GM21367 (cell line): ENCODE measurements around the gene IGSF8.

Experiments
- ATAC-seq: cut with Tn5 transposase; IDR thresholded peaks from one replicate; pipeline ENCODE4 v1.9.1; 2021; ENCODE audit not compliant: unreplicated experiment

Gene IGSF8

GRCh38 chr1:160090760-160091159 lies 7.7 kb downstream of the IGSF8 start:
- ATAC-seq, result no peak

GRCh38 chr1:160089883-160090282 lies 8.5 kb downstream of the IGSF8 start:
- ATAC-seq, result no peak

- no peak for ATAC-seq
Measured at GRCh38 chr1:160087118-160087662, 11.2 kb downstream of the IGSF8 start.

GRCh38 chr1:160086456-160086892 lies 11.9 kb downstream of the IGSF8 start:
- no peak for ATAC-seq

GRCh38 chr1:160085686-160086455 lies 12.5 kb downstream of the IGSF8 start:
- ATAC-seq, result no peak

- no peak for ATAC-seq
Measured at GRCh38 chr1:160084771-160085321, 13.6 kb downstream of the IGSF8 start.

GRCh38 chr1:160083968-160084770 lies 14.2 kb downstream of the IGSF8 start:
- no peak for ATAC-seq

- ATAC-seq, result no peak
Measured at GRCh38 chr1:160082926-160083325, 15.5 kb downstream of the IGSF8 start.

- ATAC-seq, result no peak
Measured at GRCh38 chr1:160082487-160082886, 15.9 kb downstream of the IGSF8 start.

GRCh38 chr1:160081261-160081936 lies 17.0 kb downstream of the IGSF8 start, which contains the start of gene KCNJ9:
KCNJ9 (plus strand) TSS chr1:160081538; CDS start chr1:160084031, 2,493 bp downstream.
- ATAC-seq, result no peak

- no peak for ATAC-seq
Measured at GRCh38 chr1:160080381-160081100, 17.9 kb downstream of the IGSF8 start.

- ATAC-seq, result no peak
Measured at GRCh38 chr1:160079448-160079847, 19.0 kb downstream of the IGSF8 start.

GRCh38 chr1:160078512-160079195 lies 19.8 kb downstream of the IGSF8 start:
- ATAC-seq, result peak; percentile 78

- ATAC-seq, result no peak
Measured at GRCh38 chr1:160077486-160077885, 20.9 kb downstream of the IGSF8 start.

- ATAC-seq, result no peak
Measured at GRCh38 chr1:160076295-160076694, 22.1 kb downstream of the IGSF8 start.

GRCh38 chr1:160075836-160076235 lies 22.6 kb downstream of the IGSF8 start:
- ATAC-seq, result no peak

GRCh38 chr1:160074865-160075264 lies 23.6 kb downstream of the IGSF8 start:
- no peak for ATAC-seq

- no peak for ATAC-seq
Measured at GRCh38 chr1:160071289-160071688, 27.1 kb downstream of the IGSF8 start.

GRCh38 chr1:160070243-160071163 lies 27.9 kb downstream of the IGSF8 start:
- no peak for ATAC-seq
